ENCODE measurements around the gene TMEM30B. TPM values are rescaled to one million over a fixed set of nuclear protein-coding genes. Genes with fewer than 3 reads are reported as not detected.

TMEM30B gene
- total and polyA plus RNA-seq, 2 of the 8 experiments (the other 6 are each of a cell fraction or from before 2014, with no cell fraction given): 11.2 to 18.7 TPM

GRCh38 chr14:61308198-61308597 lies 27.1 kb upstream of the TMEM30B start (continued):
- no peak for TF ChIP-seq ATF2 (IDR thresholded peaks at IDR 0.05; ENCODE audit: low read length)
- TF ChIP-seq ASH2L (IDR thresholded peaks at IDR 0.05; ENCODE audit: low read length): no peak
- no peak for TF ChIP-seq MAFK (IDR thresholded peaks at IDR 0.05; ENCODE audit: low read depth, low read length)
- TF ChIP-seq EZH2 (IDR thresholded peaks at IDR 0.05; ENCODE audit: low read depth, low read length, severe bottlenecking): no peak
- TF ChIP-seq RNF2 (IDR thresholded peaks at IDR 0.05; ENCODE audit: borderline replicate concordance, low read depth, low read length, missing control alignments, poor library complexity, severe bottlenecking): no peak
- no peak for TF ChIP-seq CHD2 (IDR thresholded peaks at IDR 0.05; ENCODE audit: low read length)
- TF ChIP-seq POLR2A (IDR thresholded peaks at IDR 0.05; ENCODE audit: control extremely low read depth in 1 of 2, low read depth in 2 of 2, low read length in 2 of 2): no peak
- no peak for TF ChIP-seq RAD21 (IDR thresholded peaks at IDR 0.05 in 1 of 2, conservative IDR thresholded peaks at IDR 0.05 in 1 of 2; ENCODE audit: low read depth in 2 of 2, low read length in 2 of 2)
- no peak for TF ChIP-seq CHD1 (IDR thresholded peaks at IDR 0.05; ENCODE audit: low read depth, low read length)

All from H1 (cell line).